Coronary artery (tissue), 2 donors: ENCODE data around the gene MMP15.

Source experiments
- DNase-seq: peaks from one replicate; pipeline ENCODE4 v3.0.0-alpha.2; 2017; ENCODE audit warnings: low spot score
- H3K27ac ChIP-seq, 2 donors: fragments of 200-600 bp; sonication (generic); one replicate each; pipeline ENCODE4 v1.5.1; 2016 to 2019
- H3K4me3 ChIP-seq: fragments of 200-600 bp; sonication (generic); 2 replicates; pipeline ENCODE4 v1.5.1; 2016; ENCODE audit warnings: mild to moderate bottlenecking, moderate library complexity
- CTCF ChIP-seq: fragments of 200-600 bp; sonication (generic); IDR thresholded peaks from one replicate; pipeline ENCODE4 v1.5.1; 2019; ENCODE audit warnings: antibody characterized with exemption

MMP15 gene

GRCh38 chr16:58011652-58012051 lies 13.9 kb upstream of the MMP15 start:
- DNase-seq = no peak
- no peak for TF ChIP-seq CTCF
- Histone ChIP-seq H3K4me3 (no peak overlapping the region), H3K27ac (no peak overlapping the region)

- TF ChIP-seq CTCF = no peak
- no peak for DNase-seq
- Histone ChIP-seq H3K27ac (no peak overlapping the region), H3K4me3 (no peak overlapping the region)
Measured at GRCh38 chr16:58012481-58012880, 13.1 kb upstream of the MMP15 start.

GRCh38 chr16:58013201-58013956 lies 12.2 kb upstream of the MMP15 start:
- H3K27ac ChIP-seq = no peak overlapping the region
- H3K4me3 ChIP-seq = no peak overlapping the region
- DNase-seq = no peak
- TF ChIP-seq CTCF = no peak

GRCh38 chr16:58016840-58017446 lies 8.6 kb upstream of the MMP15 start:
- no peak for TF ChIP-seq CTCF
- DNase-seq = no peak
- Histone ChIP-seq H3K27ac (no peak overlapping the region), H3K4me3 (no peak overlapping the region)

- DNase-seq = no peak
- TF ChIP-seq CTCF = no peak
Measured at GRCh38 chr16:58018803-58019202, 6.8 kb upstream of the MMP15 start.

GRCh38 chr16:58019866-58020538 lies 5.6 kb upstream of the MMP15 start:
- DNase-seq = no peak

More at GRCh38 chr16:58018803-58019202, 6.8 kb upstream of the MMP15 start:
- Histone ChIP-seq H3K4me3 (no peak overlapping the region), H3K27ac (no peak overlapping the region)

More at GRCh38 chr16:58019866-58020538, 5.6 kb upstream of the MMP15 start:
- no peak overlapping the region for H3K4me3 ChIP-seq
- no peak for TF ChIP-seq CTCF
- no peak overlapping the region for H3K27ac ChIP-seq
